Left kidney (tissue), 2 donors: ENCODE results near the gene GON7. TPM values are rescaled to one million over a fixed set of nuclear protein-coding genes. Genes with fewer than 3 reads are reported as not detected.
A peak's percentile ranks its signal among the peaks of the same experiment; 100 is the strongest.
"Not testable (repeated sequence)": the region's sequence is repeated elsewhere in the genome, so short reads cannot be mapped to it uniquely, and the experiment has no call there.

ENCODE experiments used
- DNase-seq: peaks from one replicate; pipeline ENCODE4 v3.0.0-alpha.2; 2013
- polyA plus RNA-seq: library from polyadenylated mRNA; unstranded; fragments of 120-200 nt; gene quantifications from one replicate; pipeline ENCODE4 v1.2.1, GENCODE V29; 2013; ENCODE audit not compliant: insufficient read length

Gene GON7
- polyA plus RNA-seq, 1 donor, result 20.5 TPM

DNA sequence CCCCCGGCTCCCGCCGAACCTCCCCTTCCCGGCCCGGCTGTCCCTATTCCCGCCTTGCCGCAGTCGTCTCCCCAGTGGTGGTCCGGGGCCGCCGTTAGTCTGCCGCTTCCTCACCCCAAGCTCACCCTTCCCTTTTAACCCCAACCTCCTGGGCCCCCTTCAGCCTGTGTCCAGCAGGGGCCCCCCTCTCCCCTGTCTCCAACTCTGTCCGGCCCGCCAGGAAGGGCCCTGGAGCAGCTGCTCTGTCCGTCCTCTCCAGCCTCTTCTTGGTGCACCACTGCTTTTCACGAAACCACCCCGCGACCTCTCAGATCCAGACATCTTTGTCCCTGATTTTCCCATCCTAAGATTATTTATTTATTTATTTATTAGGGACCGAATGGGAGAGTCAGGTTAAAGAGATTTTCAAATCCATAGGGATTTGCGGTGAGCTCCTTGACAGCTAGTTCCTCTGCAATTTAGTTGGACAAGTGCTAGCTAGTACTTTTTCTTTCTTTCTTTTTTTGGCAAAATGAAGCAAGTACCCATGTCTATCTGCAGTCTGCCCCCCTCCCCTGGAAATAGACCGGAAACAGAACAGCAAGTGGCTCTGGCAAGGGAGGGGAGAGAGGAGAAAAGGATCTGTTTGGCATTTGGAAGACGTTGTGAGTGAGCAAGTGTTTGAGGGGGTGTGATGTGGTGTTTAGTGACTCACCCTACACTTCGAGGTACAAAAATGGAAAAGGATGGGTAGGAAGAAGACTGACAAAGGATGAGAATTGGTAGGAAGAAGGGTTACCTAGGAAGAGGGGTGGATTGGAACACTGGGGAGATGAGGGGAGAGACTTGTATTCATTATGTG lies 823 bp upstream of the GON7 start:
- peak; percentile 52 for DNase-seq

DNA sequence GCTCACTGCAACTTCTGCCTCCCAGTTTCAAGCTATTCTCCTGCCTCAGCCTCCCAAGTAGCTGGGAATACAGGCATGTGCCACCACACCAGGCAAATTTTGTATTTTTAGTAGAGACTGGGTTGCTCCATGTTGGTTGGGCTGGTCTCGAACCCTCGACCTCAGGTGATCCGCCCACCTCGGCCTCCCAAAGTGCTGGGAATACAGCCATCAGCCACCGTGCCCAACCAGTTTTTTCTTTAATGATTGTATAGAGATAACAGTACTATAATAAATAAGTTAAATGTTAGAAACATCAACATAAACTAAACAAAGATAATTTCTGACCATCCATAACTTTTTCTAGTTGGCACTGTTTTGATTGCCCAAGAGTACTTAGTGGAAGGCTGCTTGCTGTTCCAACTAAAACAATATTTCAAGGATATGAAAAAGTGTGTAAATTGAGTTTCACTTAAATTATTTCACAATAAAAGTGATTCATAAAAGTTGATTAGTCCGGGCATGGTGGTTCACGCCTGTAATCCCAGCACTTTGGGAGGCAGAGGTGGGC lies 5.6 kb downstream of the GON7 start:
- no peak for DNase-seq

DNA sequence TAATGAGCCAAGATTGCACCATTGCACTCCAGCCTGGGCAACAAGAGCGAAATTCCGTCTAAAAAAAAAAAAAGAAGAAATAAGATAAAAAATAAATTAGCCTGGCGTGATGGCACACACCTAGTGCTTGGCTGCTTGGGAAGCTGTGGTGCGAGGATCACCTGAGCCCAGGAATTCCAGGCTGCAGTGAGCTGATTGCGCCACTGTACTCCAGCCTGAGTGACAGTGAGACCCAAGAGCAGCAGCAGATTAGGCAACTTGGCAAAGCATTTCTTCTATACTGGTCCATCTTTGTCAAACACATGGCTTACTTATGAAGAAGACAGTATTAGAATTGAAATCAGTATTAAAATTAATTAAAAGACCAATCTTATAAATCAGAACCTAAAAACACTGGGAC lies 6.3 kb downstream of the GON7 start:
- DNase-seq, result no peak

DNA sequence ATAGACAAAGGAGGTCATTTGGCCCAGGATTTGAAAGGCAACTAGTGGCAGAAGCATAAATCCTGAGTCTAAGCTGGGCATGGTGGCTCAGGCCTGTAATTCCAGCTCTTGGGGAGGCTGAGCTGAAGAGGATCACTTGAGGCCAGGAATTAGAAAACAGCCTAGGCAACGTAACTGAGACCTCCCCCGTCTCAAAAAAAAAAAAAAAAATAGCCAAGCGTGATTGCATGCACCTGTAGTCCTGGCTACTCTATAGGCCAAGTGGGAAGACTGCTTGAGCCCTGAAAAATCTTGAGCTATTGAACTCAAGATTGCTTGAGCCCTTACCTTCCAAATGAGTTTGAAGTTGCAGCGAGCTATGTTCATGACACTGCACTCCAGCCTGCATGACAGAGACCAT lies 7.8 kb downstream of the GON7 start:
- DNase-seq, result no peak

DNA sequence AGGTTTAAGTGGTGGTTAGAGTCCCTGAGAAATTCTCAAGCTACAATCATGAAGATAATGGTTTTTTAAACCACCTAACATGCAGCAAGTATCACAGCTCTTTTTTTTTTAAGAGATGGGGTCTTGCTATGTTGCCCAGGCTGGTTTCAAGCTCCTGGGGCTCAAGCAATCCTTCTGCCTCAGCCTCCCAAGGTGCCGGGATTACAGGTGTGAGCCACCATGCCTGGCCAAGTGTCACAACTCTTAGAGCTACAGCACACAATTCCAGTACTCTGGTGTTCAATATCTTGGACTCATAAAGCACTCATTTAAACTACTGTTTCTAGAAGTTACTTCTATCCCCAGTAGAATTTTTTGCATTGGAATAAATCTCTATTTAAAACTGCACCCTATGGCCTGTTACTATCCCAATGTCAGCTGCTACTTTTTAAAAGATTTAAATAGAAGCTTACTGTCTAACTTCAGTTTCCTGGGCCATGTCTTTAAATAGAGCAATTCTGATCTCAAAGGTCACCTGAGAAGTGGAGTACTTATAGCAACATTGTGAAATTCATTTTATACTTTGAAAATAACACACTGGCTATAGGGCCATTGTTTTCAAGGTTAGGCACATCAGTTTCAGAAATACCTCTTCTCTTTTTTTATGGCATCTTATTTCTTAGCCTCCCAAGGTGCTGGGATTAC lies 11.4 kb downstream of the GON7 start:
- DNase-seq, result no peak

DNA sequence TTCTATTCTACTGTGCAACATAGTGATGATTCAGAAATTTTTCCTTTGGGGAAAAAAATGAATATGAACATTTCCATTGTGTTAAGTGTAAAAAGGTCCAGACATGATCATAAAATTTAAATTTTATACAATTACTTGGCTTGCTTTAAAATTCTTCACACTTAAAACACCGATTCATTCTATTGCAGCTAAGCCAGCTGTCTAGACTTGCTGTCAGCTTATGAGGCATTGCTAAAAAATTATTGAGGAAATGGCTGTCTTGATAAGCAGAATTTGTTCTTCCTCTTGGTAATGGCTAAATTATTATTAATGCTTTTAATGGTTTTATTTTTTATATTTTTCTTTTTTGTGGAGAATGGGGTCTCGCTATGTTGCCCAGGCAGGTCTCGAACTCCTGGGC lies 19.9 kb downstream of the GON7 start:
- DNase-seq, result no peak

DNA sequence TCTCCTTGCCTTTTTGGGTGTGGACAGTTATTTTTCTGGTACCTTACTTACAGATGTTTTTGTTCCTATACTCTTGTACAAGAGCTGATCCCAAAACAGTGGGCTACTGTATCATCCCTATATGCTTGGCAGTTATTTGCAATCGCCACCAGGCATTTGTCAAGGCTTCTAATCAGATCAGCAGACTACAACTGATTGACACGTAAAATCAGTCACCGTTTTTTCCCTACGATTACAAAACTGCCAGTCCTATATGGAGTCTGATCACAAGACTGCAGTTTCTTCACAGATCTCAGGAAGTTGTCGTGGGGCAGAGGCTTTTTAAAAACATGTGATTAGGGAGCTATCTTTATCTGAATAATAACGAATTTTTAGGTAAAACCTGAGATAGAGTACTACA lies 20.4 kb downstream of the GON7 start:
- no peak for DNase-seq

DNA sequence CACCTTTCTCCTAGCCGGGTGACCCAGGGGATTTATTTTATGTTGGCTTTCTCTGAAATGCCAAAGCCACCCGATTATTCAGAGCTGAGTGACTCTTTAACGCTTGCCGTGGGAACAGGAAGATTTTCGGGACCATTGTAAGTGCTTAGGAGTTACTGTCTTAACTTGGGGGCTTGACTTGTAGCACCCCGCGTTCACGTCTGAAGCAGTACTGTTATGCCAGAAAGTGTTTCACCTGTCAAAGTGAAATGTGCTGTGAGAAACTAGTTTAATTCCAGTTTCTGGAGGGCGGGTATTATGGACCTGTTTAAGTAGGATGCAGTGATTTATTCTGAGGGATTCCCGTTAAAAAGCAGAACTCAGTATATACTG lies 21.5 kb downstream of the GON7 start:
- DNase-seq, result peak; percentile 24

DNA sequence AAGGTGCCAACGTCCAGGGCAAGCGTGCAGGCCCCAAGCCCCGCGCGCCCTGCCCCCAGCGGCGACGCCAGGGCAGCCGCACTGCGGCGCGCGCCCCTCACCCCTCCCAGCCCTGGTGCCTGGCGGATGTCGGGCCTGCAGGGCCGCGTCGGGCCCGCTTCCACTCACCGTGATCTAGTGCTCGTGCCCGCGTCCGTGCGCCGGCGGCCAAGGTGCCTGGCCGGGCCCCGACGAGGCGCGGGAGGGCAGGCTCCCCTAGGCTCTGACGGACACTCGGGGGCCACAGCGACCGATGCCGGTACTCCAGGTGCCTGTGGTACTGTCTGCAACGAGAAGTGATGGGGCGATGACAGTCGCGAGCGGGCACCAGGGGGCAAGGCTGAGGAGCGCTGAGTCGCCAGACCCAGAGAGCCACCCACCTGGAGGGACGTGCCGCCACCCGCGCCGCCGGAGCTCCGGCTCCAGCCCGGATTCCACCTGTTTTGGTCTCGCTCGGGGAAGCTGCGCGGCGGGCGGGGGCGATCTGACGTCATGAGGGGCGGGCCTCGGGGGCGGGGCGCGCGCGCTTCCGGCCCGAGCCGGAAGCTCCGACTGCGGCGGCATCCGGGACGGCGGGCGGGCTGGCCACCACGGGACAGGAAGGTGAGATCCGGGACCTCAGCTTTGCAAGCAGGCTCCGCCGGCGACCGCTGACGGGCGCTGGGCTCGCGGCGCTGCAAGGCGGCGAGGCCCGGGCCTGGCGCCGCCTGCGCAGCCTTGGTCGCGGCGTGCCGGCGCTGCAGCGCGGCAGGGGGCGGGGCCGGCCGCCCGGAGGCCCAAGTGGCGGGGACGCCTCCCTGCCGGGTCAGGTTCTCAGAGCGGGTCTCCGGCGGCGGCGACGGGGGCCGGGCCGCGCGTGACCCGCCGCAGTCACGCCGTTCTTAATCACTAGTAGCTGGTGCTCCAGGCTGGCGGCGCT lies 22.2 kb downstream of the GON7 start, which contains the start of the genes LYSET and MOAP1:
LYSET (plus strand) TSS at position 927 of the 958 bp plus-strand sequence. CDS start 89 bp downstream, outside the sequence.
MOAP1 (minus strand) TSS at position 507 of the 958 bp plus-strand sequence. CDS start 655 bp downstream, outside the sequence.
- DNase-seq, result peak; percentile 85

DNA sequence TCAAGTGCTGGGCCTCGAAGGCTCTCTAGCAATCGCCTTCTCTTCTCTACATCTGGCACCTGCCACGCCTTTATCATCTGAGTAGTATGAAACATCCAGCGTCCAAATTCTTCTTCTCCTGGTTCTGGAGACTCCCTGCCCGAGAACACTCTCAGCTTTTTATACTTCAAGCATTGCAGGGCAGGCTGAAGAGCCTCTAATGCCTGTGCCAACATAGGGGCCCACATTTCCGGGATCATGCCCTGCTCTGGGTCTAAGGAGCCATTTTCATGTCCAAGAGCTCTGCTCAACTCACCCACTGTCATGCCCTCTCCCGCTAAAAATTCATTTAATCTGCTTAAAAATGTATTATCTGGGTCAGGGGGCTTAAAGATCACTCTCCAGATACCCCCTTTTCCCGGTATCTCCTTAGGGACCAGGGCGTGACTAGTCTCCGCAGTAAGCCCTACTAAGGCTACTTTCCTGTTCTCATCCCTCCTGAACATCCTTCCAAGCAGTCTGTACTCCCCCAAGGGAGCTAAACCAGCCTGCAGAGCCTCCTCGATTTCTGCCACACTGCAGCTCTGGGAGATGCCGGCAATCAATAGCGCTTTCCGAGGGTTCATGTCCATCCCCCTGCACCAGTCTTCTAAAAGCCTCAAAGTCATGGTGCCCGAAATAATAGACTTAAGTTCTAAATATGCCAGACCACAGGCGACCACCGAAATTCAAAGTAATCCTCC lies 23.1 kb downstream of the GON7 start:
- DNase-seq, result no peak

DNA sequence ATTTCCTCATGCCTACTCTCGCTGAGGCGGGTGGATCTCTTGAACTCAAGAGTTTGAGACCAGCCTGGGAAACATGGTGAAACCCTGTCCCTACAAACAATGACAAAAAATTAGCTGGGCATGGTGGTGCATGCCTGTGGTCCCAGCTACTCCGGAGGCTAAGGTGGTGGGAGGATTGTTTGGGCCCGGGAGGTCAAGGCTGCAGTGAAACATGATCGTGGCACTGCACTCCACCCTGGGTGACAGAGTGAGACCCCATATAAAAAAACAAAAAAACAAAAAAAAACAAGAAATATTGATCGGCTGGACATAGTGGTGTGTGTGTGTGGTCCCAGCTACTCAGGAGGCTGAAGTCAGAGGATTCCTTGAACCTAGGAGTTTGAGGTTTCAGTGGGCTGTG lies 31.4 kb downstream of the GON7 start:
- no peak for DNase-seq

DNA sequence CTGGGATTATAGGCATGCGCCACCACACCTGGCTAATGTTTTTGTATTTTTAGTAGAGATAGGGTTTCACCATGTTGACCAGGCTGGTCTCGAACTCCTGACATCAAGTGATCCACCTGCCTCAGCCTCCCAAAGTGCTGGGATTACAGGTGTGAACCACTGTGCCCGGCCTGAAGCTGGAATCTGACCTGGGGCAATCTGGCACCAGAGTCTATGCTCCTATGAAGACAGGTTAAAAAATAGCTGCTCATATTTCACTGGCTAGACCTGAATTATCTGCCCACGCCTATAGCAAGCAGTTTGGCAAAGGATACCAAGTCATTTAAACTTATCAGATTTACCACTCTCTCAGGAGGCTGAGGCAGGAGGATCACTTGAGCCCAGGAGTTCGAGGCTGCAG lies 32.1 kb downstream of the GON7 start:
- DNase-seq, result not testable (repeated sequence)

DNA sequence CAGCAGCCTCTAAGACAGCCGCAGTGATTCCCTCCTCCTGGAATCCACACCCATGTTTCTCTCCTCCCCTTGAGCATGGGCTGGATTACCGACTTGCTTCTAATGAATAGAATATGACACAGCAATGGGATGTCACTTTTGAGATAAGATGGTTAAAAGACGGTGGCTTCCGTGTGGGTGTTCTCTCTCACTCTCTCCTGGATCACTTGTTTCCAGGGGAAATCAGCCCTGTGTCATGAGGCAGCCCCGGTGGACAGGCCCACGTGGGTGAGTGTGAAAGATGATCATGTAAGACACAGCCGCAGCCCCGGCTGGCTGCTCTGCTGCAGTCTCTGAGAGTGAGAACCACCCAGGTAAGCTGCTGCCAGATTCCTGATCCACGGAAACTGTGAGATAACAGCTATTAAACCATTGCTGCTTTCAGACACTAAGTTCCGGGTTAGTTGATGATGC lies 32.9 kb downstream of the GON7 start:
- no peak for DNase-seq

DNA sequence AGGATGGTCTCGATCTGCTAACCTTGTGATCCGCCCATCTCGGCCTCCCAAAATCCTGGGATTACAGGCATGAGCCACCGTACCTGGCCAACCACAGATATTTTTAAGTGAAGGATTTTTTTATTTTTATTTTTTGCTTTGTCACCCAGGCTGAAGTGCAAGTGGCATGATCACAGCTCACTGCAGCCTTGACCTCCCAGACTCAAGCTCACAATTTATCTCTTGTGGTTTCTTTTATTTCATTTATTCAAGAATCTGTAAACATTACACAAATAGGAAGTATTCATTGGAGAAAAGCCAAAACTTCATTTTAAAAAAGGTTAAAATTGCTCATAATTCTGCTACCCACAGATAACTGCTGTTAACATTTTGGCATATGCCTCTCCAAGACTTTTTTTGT lies 35.5 kb downstream of the GON7 start:
- no peak for DNase-seq

DNA sequence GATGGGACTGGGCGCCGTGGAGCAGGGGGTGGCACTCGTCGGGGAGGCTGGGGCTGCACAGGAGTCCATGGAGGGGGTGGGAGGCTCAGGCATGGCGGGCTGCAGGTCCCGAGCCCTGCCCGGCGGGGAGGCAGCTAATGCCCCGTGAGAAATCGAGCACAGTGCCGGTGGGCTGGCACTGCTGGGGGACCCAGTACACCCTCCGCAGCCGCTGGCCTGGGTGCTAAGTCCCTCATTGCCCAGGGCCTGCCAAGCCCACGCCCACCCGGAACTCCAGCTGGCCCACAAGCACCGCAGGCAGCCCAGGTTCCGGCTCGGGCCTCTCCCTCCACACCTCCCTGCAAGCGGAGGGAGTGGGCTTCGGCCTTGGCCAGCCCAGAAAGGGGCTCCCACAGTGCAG lies 36.7 kb downstream of the GON7 start:
- DNase-seq, result not testable (repeated sequence)

DNA sequence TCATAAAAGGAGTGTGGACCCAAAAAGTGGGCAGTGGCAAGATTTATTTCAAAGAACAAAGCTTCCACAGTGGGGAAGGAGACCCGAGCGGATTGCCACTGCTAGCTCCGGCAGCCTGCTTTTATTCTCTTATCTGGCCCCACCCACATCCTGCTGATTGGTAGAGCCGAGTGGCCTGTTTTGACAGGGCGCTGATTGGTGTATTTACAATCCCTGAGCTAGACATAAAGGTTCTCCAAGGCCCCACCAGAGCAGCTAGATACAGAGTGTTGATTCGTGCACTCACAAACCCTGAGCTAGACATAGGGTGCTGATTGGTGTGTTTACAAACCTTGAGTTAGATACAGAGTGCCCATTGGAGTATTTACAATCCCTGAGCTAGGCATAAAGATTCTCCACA lies 37.2 kb downstream of the GON7 start:
- DNase-seq, result not testable (repeated sequence)

DNA sequence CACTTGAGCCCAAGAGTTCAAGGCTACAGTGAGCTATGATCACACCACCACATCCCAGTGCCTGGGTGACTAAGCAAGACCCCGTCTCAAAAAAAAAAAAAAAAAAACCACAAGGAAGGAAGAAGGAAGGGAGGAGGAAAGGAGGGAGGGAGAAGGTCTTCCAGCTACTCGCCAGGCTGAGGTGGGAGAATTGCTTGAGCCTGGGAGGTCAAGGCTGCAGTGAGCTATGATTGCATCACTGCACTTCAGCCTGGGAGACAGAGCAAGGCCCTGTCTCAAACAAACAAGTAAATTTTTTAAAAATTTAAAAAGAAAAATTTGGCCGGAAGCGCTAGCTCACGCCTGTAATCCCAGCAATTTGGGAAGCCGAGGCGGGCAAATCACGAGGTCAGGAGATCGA lies 38.3 kb downstream of the GON7 start:
- not testable (repeated sequence) for DNase-seq

DNA sequence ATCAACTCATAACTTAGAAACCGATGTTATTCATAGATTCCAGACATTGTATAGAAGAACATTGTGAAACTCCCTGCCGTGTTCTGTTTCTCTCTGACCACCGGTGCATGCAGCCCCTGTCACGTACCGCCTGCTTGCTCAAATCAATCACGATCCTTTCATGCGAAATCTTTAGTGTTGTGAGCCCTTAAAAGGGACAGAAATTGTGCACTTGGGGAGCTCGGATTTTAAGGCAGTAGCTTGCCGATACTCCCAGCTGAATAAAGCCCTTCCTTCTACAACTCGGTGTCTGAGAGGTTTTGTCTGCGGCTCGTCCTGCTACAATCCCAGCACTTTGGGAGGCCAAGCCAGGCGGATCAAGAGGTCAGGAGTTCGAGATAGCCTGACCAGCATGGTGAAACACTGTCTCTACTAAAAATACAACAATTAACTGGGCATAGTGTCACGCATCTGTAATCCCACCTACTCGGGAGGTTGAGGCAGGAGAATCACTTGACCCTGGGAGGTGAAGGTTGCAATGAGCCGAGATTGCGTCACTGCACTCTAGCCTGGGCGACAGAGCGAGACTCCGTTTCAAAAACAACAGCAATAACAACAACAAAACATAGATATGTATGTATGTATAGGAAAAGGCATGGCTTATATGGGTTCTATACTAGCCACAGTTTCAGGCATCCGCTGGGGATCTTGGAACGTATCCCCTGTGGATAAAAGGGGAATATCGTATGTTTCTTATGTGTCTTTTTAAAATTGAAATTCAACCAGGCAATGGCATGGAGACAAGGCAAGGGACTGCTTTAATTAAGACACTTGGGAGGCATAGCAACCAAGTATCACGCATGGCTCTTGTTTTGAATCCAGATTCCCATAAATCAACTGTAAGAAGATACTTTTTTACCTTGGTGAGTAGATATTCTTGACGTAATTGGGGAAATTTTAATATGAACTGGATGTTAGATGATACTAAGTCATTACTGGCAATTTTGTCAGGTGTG lies 41.3 kb downstream of the GON7 start:
- not testable (repeated sequence) for DNase-seq

DNA sequence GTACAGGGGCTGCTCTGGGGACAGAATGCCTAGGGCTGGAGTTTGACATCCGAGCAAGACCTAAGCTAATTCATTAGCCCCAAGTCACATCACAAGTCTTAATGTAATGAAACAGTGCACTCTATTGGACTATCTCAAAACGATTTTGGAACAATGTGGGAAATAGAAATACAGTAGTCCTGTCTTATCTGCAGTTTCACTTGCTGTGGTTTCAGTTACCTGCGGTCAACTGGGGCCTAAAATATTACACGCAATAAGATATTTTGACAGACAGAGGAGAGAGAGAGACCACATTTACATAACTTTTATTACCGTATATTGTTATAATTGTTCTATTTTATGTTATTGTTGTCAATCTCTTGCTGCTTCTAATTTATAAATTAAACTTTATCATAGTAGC lies 43.3 kb downstream of the GON7 start:
- DNase-seq, result no peak

DNA sequence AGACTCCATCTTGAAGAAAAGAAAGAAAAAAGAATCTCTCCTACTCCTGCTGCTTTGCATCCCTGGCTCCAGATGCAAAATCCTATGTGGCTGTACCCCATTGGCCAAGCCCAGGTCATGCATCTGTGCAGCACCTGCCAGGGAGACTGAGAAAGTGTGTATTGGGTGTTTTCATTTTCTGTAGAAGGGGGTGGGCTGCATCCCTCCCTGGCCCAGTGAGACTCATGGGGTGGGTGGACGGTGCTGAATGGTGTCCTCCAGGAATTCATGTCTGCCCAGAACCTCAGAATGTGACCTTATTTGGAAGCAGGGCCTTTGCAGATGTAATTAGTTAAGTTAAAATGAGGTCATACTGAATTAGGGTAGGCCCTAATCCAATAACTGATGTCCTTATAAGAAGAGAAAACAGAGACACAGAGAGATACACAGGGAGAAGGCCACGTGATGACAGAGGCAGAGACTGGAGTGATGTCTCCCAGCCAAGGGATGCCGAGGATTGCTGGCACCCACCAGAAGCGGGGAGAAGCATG lies 45.4 kb downstream of the GON7 start:
- DNase-seq, result no peak
